HFF-Myc (cell line): ENCODE measurements around the gene PRICKLE1.

Source experiments
- DNase-seq: peaks from one replicate; pipeline ENCODE4 v3.0.0-alpha.2; 2011; ENCODE audit warnings: low read depth; ENCODE audit errors: extremely low read depth
- H3K4me3 ChIP-seq: replicated peaks from 2 replicates; pipeline ENCODE4 v1.5.1; 2011; ENCODE audit warnings: low read depth, mild to moderate bottlenecking, control low read depth, low read length
- CTCF ChIP-seq: IDR thresholded peaks from 2 replicates; pipeline ENCODE4 v1.5.1; 2012; ENCODE audit warnings: mild to moderate bottlenecking, low read depth, low read length, control low read depth; ENCODE audit errors: missing control alignments

Gene PRICKLE1

DNA sequence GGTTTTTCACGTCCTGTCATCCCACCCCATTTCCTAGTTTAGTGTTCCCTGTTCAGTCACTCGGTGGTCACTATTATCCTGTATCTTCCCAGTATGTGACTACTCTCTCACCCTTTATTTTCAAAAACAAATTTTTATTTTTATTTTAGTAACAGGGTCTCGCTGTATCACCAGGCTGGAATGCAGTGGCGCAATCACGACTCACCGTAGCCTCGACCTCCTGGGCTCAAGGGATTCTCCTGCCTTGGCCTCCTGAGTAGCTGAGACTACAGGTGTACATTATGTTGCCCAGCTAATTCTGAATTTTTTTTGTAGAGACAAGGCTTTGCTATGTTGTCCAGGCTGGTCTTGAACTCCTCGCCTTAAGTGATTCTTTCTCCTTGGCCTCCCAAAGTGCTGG is 20.1 kb upstream of the PRICKLE1 start:
- TF ChIP-seq CTCF: no peak
- H3K4me3 ChIP-seq: no peak overlapping the region
- DNase-seq: no peak

DNA sequence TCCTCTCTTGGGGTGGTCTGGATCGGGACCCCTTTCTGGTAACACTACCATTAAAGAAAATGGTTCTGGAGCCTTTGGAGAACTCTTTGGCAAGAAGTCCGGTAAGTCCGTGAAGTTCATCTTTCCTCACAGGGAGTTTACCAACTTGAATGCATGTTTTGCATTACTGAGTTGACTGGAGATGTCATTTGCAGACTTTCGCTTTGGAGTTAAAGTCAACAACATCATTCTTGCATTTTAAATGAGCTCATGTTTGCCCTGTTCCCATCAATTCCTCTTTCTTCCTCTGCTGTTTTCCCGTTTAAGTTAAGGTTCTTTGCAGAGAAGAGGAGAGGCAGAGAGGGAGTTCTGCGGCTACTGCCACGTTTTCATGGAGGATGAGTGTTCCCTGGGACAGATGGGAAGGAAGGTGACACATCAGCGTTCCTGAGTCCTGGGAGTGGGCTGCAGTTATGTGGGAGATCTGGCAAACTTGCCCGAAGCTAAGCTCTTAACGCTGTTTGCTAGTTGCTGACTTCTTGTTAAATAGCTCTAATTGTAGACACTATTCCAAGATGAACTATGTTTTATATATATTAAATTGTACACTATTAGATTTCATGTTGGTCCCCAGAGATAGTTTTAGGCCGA is 18.8 kb upstream of the PRICKLE1 start:
- TF ChIP-seq CTCF: no peak
- DNase-seq: no peak
- H3K4me3 ChIP-seq: no peak overlapping the region

- no peak for DNase-seq
- no peak for TF ChIP-seq CTCF
These were observed 18.1 kb upstream of the PRICKLE1 start for GRCh38 chr12:42607584-42608058.

GRCh38 chr12:42606471-42606870 is 16.9 kb upstream of the PRICKLE1 start:
- no peak for TF ChIP-seq CTCF
- no peak for DNase-seq
- no peak overlapping the region for H3K4me3 ChIP-seq

More at GRCh38 chr12:42607584-42608058, 18.1 kb upstream of the PRICKLE1 start:
- H3K4me3 ChIP-seq: no peak overlapping the region

GRCh38 chr12:42605685-42606084 is 16.1 kb upstream of the PRICKLE1 start:
- no peak for DNase-seq
- no peak for TF ChIP-seq CTCF
- no peak overlapping the region for H3K4me3 ChIP-seq

DNA sequence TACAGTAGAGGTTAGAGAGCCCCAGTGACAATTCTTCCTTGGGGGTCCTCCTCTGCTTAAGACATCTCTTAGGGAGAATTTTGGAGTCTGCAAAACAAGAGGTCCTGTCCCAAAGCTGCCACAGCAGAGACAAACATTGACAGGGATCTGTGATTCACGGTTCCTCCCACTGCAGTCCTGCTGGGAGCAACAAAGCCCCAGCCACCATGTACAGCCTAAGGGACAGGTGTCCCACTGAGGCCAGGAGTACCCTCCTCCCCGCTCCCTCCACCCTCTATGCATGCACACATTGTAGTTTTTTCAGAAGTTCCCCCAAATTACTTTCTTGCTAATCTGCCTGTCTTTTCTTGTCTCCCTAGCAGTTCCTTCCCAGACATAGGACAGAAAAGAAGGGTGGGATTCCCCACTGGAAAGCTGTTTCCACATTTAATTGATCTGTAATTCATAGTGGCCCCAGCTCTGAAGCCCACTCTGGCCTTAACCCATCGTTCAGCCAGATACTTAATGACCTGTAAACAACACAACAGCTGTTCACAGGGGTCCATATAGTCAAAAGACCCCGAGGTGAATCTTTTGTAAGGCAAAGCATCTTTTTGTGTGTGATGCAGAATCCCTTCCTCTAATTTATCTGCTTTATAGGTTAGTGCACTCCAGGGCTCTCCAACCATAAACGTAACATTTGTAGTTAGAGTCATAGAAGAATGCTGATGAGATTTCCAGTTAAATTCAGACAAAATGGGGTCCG is 13.9 kb upstream of the PRICKLE1 start:
- no peak for TF ChIP-seq CTCF
- H3K4me3 ChIP-seq: no peak overlapping the region
- DNase-seq: no peak
